Measurements from ENCODE around the gene CNTN2. TPM values are rescaled to one million over a fixed set of nuclear protein-coding genes. Genes with fewer than 3 reads are reported as not detected.

CNTN2 gene
- total RNA-seq, 1 experiment from 2014 or later: not detected

- CTCF ChIA-PET: no interaction called here
- DNase-seq (ENCODE audit: low read depth, low spot score): no peak
- no peak for ATAC-seq
- BruUV-seq (replicated peaks): no TSS peak
- Histone ChIP-seq H3K27ac (ENCODE audit: low read length) (no peak overlapping the region), H3K4me1 (ENCODE audit: control insufficient read depth, insufficient read depth, low read length) (no peaks in the 10 kb centered on the region), H3K4me3 (ENCODE audit: low read depth in 2 of 2, low read length in 2 of 2) (no peak overlapping the region), H3K9me3 (ENCODE audit: control insufficient read depth, insufficient read depth, low read depth, low read length) (no peaks in the 10 kb centered on the region), H3K36me3 (ENCODE audit: control insufficient read depth, insufficient read depth, low read length) (no peaks in the 10 kb centered on the region), H3K27me3 (ENCODE audit: control insufficient read depth, insufficient read depth, low read length) (peaks cover 15% of the 10 kb centered on the region)
- intact Hi-C loops (cut with micrococcal nuclease; ENCODE audit: unreplicated experiment): no loop called here
- in situ Hi-C loops (cut with HindIII; ENCODE audit: low pct_unique_long_range_greater_than_20kb, low sequenced_read_pairs): no loop called here
- POLR2A ChIA-PET: no interaction called here
- TF ChIP-seq POLR2AphosphoS5 (IDR thresholded peaks at IDR 0.05; ENCODE audit: low read depth, low read length): no peak
- no peak for TF ChIP-seq SIN3A (IDR thresholded peaks at IDR 0.05; ENCODE audit: borderline replicate concordance, insufficient read depth, low read depth, low read length)
- TF ChIP-seq TCF7L2 (IDR thresholded peaks at IDR 0.05; ENCODE audit: low read depth, low read length): no peak
- no peak for TF ChIP-seq REST (IDR thresholded peaks at IDR 0.05; ENCODE audit: insufficient read depth in 1 of 2, low read depth in 2 of 2, low read length in 1 of 2)
- no peak for TF ChIP-seq CTCF (IDR thresholded peaks at IDR 0.05)
These were observed 854 bp downstream of the CNTN2 start for GRCh38 chr1:205043866-205044265.

GRCh38 chr1:205044741-205045140, 1.7 kb downstream of the CNTN2 start:
- no peaks in the 10 kb centered on the region for H3K4me1 ChIP-seq (ENCODE audit: control insufficient read depth, insufficient read depth, low read length)
- TF ChIP-seq POLR2AphosphoS5 (IDR thresholded peaks at IDR 0.05; ENCODE audit: low read depth, low read length): no peak
- peak; percentile 83 to 85 for TF ChIP-seq REST (IDR thresholded peaks at IDR 0.05; ENCODE audit: insufficient read depth in 1 of 2, low read depth in 2 of 2, low read length in 1 of 2)
- DNase-seq (ENCODE audit: low read depth, low spot score) (no peak), ATAC-seq (no peak)
- BruUV-seq (replicated peaks): no TSS peak
- intact Hi-C loops (cut with micrococcal nuclease; ENCODE audit: unreplicated experiment): no loop called here
- in situ Hi-C loops (cut with HindIII; ENCODE audit: low pct_unique_long_range_greater_than_20kb, low sequenced_read_pairs): no loop called here
- POLR2A ChIA-PET: no interaction called here
- CTCF ChIA-PET: interaction anchor here (0.7 kb wide), 1 partner anchor 153 kb away, joined by 6 read pairs; no protein-coding TSS in a partner anchor
- H3K27ac ChIP-seq (ENCODE audit: low read length): no peak overlapping the region
- H3K36me3 ChIP-seq (ENCODE audit: control insufficient read depth, insufficient read depth, low read length): no peaks in the 10 kb centered on the region
- no peak overlapping the region for H3K4me3 ChIP-seq (ENCODE audit: low read depth in 2 of 2, low read length in 2 of 2)
- peaks cover 15% of the 10 kb centered on the region; the same call in 1 of the 2 replicates for H3K27me3 ChIP-seq (ENCODE audit: control insufficient read depth, insufficient read depth, low read length)
- no peaks in the 10 kb centered on the region for H3K9me3 ChIP-seq (ENCODE audit: control insufficient read depth, insufficient read depth, low read depth, low read length)

Data from Panc1 (cell line).